GM06990 (cell line): ENCODE data around the gene SLC13A5.

Source experiments
- DNase-seq: peaks from one replicate; pipeline ENCODE4 v3.0.0-alpha.2; 2011; ENCODE audit not compliant: insufficient read length; ENCODE audit errors: extremely low read depth
- H3K27me3 ChIP-seq: replicated peaks from 2 replicates; pipeline ENCODE4 v1.6.0; 2011; ENCODE audit warnings: low read length; ENCODE audit not compliant: control insufficient read depth, insufficient read depth
- H3K36me3 ChIP-seq: 2 replicates; pipeline ENCODE4 v1.5.1; 2011; ENCODE audit warnings: low read length; ENCODE audit not compliant: control insufficient read depth, insufficient read depth
- H3K4me3 ChIP-seq: replicated peaks from 2 replicates; pipeline ENCODE4 v1.5.1; 2011; ENCODE audit warnings: low read depth, mild to moderate bottlenecking, control low read depth, low read length
- TF ChIP-seq, protein P1 (sequence below): IDR thresholded peaks from 2 replicates; pipeline ENCODE4 v1.5.1; 2011; ENCODE audit warnings: low read length, control low read depth, mild to moderate bottlenecking, inconsistent platforms; ENCODE audit not compliant: insufficient read depth, poor library complexity, severe bottlenecking

The SLC13A5 gene

DNA sequence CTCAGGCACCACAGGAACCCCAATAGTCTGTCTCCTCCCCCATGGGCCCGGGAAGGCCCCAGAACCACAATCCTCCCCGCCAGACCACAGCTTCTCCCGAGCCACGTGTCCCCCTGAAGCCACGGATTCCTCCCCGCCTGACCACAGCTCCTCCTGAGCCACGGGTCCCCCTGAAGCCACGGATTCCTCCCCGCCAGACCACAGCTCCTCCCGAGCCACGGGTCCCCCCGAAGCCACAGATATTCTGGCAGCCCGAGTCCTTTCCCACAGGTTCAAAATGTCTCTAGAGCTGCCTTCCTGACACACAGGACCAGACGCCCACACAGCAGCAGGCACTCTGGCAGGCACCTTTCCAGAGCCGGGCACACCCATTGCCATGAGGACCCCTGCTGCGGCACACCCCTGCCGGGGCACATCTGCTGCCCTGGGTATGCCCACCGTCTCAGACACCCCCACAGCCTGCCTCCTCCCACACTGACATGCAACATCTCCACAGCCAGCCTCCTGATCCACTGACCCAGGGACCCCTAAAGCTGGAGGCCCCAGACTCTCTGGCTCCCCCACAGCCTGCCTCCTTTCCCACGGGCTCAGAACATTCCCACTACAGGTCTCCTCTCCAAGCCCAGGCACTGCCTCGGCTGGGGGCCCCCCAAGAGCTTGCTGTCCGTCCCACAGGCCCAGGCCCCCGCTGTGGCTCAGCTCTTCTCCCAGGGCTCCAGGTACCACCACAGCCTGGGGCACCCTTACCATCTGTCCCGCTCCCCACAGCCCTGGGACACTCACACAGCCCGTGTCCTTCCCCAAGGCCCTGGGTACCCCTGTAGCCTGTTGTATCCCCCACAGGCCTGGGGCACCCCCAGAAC, 74.9 kb downstream of the SLC13A5 start:
- TF ChIP-seq, protein P1, sequence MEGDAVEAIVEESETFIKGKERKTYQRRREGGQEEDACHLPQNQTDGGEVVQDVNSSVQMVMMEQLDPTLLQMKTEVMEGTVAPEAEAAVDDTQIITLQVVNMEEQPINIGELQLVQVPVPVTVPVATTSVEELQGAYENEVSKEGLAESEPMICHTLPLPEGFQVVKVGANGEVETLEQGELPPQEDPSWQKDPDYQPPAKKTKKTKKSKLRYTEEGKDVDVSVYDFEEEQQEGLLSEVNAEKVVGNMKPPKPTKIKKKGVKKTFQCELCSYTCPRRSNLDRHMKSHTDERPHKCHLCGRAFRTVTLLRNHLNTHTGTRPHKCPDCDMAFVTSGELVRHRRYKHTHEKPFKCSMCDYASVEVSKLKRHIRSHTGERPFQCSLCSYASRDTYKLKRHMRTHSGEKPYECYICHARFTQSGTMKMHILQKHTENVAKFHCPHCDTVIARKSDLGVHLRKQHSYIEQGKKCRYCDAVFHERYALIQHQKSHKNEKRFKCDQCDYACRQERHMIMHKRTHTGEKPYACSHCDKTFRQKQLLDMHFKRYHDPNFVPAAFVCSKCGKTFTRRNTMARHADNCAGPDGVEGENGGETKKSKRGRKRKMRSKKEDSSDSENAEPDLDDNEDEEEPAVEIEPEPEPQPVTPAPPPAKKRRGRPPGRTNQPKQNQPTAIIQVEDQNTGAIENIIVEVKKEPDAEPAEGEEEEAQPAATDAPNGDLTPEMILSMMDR, result no peak
- H3K36me3 ChIP-seq, result no peaks in the 10 kb centered on the region
- H3K4me3 ChIP-seq, result no peak overlapping the region
- no peaks in the 10 kb centered on the region for H3K27me3 ChIP-seq
- no peak for DNase-seq

DNA sequence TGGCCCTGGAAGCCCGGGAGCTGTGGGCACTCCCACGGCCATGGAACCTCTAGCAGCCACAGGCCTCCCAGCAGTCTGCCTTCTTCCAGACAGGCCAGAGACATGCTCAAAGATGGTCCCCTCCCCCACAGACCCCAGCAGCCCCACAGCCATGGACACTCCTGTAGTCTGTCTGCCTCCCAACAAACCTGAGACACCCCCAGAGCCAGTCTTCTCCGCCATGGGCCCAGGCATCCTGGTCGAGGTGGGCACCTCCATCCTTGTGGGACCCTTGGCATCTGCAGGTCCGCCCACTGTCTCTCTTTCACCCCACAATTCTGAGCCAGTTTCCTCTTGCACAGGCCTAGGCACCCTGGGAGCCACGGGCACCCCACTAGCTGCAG, 75.7 kb downstream of the SLC13A5 start:
- Histone ChIP-seq H3K27me3 (no peaks in the 10 kb centered on the region), H3K36me3 (peaks cover 2% of the 10 kb centered on the region), H3K4me3 (no peak overlapping the region)
- no peak for DNase-seq
- TF ChIP-seq, protein P1, result no peak

DNA sequence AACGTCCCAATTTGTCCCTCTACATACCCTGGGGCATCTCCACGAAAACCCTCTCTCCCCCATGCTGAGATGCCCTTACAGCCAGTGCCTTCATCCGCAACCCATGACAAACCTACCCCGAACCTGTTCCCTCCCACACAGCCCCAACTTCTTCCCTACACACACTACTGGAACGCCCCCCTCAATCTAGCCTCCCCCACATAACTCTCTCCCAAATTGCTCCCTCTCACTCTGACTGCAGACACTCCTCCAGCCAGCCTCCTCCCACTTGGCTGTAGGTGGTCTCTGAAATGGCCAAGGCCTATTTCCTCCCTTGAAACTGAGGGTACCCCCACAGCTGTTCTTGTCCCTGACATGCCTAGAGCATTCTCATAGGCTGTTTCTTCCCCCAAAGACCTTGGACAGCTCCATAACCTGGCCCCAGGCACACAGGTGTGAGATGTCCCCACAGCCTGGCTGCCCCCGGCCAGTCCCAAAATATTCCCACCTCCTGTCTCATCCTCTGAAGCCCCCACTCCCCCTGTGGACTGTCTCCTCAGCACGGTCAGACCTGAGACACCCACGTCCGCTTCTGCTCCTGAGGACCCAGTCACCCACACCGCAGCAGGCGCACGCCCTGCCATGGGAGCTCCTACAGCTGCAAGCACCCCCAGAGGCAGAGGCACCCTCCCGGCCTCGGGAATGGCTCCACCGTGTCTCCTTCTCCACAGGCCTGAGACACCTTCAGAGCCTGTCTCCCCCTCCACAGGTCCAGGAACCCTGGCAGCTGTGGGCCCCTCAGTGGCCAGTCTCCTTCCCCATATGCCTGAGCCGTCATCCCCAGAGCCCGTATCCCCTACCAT, 76.3 kb downstream of the SLC13A5 start:
- H3K36me3 ChIP-seq, result peaks cover 2% of the 10 kb centered on the region
- no peak for DNase-seq
- no peak overlapping the region for H3K4me3 ChIP-seq
- H3K27me3 ChIP-seq, result no peaks in the 10 kb centered on the region
- TF ChIP-seq, protein P1, result no peak

DNA sequence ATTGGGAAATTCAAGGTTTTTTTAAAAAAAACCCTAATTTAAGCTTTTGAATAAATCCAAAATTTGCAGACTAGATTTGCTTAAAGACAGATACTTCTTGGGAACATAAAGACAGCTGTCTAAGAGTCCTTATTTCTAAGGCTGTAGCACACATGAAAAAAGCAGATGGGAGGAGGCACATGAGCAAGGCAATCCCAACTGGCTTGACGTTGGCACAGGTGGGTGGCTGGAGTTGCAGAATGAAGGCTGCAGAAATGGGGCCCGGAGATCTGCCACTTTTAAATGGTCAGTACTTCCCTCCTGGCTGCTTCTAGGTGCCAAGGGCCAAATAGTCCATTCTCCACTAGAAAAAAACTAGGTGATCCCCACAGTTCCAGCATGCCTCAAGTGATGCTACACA, 77.1 kb downstream of the SLC13A5 start:
- H3K36me3 ChIP-seq, result peaks cover 3% of the 10 kb centered on the region
- no peaks in the 10 kb centered on the region for H3K27me3 ChIP-seq
- TF ChIP-seq, protein P1, result no peak
- no peak overlapping the region for H3K4me3 ChIP-seq
- DNase-seq, result no peak
